ENCODE measurements around the gene APLP2. TPM values are rescaled to one million over a fixed set of nuclear protein-coding genes. Genes with fewer than 3 reads are reported as not detected.
"Not testable (repeated sequence)": the region's sequence is repeated elsewhere in the genome, so short reads cannot be mapped to it uniquely, and the experiment has no call there.

The APLP2 gene
- total RNA-seq = 298 TPM
- long read RNA-seq, transcript APLP2-201 (18 exons, 3,727 nt) = minor isoform, 7 of 178 reads
- long read RNA-seq, transcript APLP2-210 (16 exons, 2,530 nt) = major isoform, 34 of 178 reads
- long read RNA-seq, transcript APLP2-203 (17 exons, 3,270 nt) = minor isoform, 25 of 178 reads
- long read RNA-seq, partial matches to known transcripts = 97 of 178 reads
- long read RNA-seq, other reads (novel, unspliced or antisense) = 11 of 178 reads

DNA sequence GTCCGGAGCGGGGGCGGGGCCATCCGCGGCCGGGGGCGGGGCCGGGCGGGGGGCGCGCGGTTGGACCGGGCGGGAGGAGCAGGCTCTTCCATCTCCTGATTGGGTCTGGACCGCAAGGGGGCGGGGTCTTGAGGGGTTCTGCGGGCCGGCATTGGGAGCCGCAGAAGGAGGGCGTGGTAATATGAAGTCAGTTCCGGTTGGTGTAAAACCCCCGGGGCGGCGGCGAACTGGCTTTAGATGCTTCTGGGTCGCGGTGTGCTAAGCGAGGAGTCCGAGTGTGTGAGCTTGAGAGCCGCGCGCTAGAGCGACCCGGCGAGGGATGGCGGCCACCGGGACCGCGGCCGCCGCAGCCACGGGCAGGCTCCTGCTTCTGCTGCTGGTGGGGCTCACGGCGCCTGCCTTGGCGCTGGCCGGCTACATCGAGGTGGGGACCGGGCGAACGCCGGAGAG is at the start of gene APLP2:
TSS of gene APLP2 (plus strand) at position 236 of the 450 bp plus-strand sequence. CDS start at position 320, 84 bp downstream.
- peak; percentile 99 for DNase-seq (ENCODE audit: low spot score)

DNA sequence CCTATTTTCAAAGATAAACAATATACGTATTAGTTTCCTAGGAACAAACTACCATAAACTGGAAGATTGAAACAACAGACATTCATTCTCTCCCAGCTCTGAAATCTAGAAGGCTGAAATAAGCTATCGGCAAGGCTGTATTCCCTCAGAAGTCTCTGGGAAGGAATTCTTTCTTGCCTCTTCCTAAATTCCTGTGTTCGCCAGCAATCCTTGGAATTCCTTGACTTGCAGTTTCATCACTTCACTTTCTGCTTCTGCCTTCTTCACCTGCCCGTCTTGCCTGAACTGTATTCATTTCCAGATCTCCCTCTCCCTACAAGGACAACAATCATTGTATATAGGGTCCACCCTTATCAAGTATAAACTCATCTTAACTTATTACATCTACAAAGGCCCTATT is 49.4 kb upstream of the APLP2 start:
- DNase-seq (ENCODE audit: low spot score) = no peak

DNA sequence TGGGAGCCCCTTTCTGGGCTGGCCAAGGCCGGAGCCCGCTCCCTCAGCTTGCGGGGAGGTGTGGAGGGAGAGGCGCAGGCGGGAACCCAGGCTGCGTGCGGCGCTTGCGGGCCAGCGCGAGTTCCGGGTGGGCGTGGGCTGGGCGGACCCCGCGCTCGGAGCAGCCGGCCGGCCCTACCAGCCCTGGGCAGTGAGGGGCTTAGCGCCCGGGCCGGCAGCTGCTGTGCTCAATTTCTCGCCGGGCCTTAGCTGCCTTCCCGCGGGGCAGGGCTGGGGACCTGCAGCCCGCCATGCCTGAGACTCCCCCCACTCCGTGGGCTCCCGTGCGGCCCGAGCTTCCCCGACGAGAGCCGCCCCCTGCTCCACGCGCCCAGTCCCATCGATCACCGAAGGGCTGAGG is 48.1 kb upstream of the APLP2 start:
- not testable (repeated sequence) for DNase-seq (ENCODE audit: low spot score)

DNA sequence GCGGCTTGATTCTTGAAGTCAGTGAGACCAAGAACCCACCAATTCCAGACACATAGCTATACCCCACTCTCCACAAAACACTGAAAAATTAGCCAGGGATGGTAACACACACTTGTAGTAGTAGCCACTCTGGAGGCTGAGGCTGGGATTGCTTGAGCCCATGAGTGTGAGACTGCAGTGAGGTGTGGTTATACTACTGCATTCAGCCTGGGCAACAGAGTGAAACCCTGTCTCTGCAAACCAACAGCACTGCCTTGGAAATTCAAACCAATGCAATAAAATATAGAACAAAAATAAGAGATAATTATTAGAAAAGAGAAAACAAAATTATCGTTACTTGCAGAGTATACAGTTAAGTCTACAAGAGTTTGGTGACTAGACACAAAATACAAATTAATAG is 46.9 kb upstream of the APLP2 start:
- DNase-seq (ENCODE audit: low spot score) = no peak

DNA sequence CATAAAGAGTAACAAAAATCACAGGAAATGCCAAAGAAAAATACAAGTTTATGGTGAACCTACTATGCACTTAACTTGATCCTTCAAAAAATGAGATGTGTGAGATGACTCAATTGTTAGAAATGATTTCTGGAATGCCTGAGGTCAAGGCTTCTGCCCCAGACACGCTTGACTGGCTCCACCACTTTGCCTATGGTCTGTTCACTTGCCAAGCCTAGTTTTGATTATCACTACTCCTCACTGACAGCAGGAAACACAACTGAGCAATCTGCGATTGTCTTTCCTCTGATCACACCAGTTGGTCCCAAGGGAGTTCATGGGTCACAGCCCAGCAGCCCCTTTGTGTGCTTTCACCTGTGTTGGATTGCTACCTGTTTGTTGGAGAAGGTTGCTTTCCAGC is 46.5 kb upstream of the APLP2 start:
- no peak for DNase-seq (ENCODE audit: low spot score)

DNA sequence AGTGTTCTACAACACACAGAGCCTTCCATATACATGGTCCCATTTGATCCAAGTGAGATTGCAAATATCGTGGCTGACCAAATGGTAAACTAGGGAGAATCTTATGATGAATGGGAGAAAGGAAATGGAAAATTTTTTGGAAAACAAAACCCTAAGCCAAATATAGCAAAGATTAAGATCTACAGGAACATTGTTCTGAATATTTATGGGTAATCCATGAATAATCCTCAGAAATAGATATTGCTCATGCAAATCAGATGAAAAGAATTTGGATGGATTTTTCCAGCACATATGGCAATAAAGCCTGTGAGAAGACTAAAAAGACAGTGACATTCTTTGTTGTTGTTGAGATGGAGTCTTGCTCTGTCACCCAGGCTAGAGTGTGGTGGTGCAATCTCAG is 45.3 kb upstream of the APLP2 start:
- DNase-seq (ENCODE audit: low spot score) = no peak

DNA sequence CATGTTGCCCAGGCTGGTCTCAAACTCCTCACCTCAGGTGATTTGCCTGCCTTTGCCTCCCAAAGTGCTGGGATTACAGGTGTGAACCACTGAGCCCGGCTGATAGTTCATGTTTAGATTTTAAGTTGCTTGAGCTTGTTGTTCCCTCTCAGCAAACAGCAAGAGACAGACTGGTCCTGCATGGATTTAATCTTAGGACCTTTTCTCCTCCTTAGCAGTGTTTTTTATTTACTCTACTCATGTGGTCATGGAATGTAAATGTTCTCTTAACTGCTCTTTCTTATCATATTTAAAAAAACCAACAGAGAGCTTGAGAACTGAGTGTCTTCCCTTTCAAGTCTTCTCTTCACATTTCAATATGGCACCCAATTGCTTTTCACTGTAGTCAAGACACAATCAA is 44.3 kb upstream of the APLP2 start:
- no peak for DNase-seq (ENCODE audit: low spot score)

DNA sequence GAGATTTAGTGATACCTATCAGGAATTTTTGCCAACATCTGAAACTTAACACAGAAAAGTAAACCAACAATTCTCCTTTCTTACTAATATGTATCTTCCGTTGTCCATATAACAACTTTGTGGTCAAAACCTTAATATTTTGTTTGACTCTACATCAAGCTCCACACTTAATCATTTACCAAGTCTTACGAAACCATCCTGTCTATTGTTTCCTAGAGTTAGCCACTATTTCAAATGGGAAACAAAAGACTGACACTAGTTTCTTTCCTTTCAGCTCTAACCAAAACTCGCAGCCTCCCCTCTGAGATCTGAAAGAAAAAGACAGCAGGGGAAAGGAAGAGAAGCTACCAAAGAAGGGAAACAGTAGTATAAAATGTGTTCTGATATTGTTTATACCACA is 40.6 kb upstream of the APLP2 start:
- DNase-seq (ENCODE audit: low spot score) = no peak

DNA sequence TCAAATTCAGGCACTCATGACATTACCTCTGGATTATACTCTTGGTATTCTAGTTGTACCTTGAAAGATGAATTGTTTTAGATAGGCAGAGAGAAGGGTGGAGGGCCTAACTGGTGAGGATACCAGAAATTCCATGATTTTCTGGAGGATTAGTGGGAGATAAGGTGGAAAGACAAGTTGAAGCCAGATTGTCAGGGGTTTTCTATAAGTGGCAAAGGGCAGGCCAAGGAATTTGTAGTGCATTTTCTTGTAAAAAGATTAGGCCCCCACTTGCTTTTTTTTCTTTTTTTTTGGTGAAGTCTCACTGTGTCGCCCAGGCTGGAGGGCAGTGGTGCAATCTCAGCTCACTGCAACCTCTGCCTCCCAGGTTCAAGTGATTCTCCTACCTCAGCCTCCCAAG is 38.6 kb upstream of the APLP2 start:
- DNase-seq (ENCODE audit: low spot score) = no peak

DNA sequence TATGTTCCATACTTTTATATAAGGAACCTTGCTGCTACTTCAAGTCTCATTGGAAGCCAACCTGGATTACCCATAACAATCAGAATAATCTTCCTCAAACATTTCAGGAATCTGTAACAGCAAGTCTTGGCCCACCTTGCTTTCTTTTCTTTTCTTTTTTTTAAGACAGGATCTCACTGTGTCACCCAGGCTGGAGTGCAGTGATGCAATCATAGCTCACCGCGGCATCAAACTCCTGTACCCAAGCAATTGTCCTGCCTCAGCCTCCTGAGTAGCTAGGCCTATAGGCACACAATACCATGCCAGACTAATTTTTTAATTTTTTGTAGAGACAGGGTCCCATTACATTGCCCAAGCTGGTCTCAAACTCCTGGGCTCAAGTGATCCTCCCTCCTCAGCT is 37.7 kb upstream of the APLP2 start:
- DNase-seq (ENCODE audit: low spot score) = no peak

DNA sequence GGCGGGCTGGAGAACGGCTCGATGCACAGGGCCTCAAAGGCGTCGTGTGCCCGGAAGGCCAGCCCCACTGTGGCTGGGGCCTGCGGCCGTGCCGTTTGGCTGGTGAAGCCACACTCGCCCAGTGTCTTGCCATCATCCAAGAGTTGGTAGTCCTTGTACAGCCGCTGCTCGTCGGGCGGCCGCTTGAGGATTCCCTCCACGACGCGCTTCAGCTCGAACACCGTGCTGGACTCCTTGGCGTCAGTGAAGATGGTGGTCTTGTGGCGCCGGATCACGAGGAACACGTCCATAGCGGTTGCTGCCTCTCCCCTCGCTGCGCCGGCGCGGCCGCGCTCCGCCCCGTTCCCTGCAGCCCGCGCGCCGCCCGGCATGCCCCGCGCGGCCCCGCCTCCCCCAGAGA is 36.8 kb upstream of the APLP2 start:
- DNase-seq (ENCODE audit: low spot score) = no peak

DNA sequence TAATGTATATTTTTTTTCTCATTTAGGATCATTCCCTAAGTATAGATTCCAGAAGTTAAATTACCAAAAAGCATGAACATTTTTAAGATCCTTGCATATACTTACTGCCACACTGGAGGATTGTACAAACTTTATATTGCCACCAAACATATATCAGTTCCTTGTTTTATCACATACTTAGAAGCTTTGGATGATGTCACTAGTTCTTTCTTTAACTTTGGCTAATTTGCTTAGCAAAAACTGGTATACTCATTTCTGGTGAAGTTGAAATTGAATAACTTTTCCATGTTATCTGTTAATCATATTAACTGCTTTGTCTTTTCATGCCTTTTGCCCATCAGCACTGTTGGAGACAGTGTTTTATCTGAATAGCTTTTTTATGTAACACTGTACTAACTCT is 35.5 kb upstream of the APLP2 start:
- DNase-seq (ENCODE audit: low spot score) = no peak

DNA sequence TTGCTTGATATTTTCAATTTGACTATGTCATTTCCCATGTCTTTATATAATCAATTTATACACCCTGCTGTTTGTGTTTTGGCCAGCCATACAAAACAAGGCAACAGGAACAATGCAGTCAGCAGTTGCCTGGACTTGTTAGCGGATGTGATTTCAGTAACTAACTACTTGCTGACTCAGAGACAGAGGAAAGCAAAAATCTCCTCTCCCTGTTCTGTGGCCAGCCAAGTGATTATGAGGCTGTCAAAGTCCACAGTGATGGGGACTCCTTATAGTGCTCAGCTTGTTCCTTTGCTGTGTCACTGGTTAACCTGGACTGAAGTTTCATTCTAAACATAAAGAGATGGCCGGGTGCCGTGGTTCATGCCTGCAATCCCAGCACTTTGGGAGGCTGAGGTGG is 32.6 kb upstream of the APLP2 start:
- no peak for DNase-seq (ENCODE audit: low spot score)

DNA sequence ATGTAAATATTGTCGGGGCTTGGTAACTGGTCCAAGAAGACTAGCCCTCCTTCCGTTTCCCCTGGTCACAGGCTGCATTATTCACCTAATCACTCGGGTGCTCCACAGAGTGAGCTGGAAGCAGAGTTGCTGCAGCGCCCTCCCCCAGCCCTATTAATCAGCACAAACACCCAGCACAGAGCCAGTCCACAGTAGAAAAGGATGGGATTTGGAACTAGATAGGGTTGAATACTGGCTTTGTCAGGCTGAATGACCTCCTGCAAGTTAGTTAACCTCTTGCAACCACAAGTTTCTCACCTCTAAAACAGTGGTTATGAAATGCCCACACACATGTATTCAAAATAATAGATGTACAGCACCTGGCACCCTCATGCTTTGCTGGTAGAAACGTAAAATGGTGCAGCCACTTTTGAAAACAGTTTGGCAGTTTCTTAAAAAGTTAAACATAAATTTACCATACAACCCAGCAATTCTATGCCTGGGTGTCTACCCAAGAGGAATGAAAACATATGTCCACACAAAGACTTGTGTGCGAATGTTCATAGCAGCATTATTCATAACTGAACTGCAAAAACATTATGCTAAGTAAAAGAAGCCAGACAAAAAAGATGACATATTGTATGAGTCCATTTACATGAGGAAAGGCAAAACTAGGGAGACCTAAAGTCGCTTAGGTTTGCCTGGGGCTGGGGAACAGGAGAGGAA is 31.7 kb upstream of the APLP2 start:
- no peak for DNase-seq (ENCODE audit: low spot score)

DNA sequence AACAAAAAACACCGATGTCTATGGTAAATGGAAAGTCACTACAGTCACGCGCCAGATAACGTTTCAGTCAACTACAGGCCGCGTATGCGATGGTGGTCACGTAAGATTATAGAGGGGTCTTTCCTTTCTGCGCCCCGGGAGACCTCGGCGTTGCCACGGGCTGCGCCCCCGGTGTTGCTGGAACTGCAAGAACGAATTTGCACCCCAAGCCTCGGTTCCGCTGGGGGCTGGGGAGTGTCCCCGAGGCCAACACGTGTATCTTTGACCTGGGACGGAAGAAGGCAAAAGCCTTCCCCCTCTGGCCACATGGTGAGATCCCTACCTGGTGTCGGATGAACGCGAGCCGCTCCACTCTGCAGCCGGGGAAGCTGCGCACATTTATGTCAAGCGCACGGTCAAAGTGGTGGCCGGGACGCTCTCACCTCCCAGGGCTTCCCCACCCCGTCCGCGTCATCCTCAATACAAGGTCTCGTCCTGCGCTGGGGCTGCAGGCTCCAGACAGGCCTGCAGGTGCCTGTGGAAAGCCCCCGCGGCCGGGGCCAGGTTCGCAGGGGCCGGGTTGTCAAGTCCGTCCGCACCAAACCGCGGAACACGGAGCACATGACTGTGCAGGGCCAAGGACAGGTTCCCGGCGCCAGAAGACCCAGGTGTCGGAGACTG is 29.3 kb upstream of the APLP2 start:
- no peak for DNase-seq (ENCODE audit: low spot score)

DNA sequence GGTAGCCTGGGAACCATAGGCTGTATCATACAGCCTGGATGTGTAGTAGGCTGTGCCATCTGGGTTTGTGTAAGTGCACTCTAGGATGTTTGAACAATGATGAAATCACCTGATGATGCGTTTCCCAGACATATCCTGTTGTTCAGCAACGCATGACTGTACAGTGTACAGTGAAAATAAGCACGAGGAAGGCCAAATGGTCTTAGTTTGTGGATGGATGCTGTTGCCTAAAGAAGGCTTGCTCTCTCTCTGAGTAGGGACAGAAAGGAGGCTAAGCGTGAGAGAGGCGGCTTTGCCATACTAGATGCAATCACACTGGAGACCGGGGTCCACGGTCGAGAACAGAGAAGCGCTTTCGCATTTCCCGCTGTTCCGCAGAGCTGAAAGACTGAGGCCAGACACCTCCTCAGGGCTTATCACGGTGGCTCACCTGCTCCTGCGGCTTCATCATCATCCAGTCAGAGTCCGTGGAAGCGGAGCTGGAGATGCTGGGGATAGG is 27.6 kb upstream of the APLP2 start:
- no peak for DNase-seq (ENCODE audit: low spot score)

DNA sequence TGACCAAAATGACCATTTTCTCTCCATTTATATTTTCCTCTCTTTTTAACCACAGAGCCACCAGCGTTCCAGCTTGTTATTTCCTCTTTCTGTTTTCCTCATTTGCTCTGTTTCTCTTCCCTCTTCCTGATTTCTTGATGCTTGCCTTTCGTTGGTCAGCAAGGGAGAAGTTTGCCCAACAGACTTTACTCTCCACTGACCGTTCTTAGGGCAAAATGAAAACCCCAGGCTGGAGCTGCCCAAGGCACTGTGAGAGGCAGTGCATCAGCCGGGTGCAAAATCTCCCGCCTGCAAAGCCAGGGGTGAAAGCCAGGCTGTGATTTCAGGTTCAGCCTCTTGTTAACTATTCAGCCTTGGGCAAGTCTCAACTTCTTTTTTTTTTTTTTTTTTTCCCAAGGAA is 26.1 kb upstream of the APLP2 start:
- no peak for DNase-seq (ENCODE audit: low spot score)

DNA sequence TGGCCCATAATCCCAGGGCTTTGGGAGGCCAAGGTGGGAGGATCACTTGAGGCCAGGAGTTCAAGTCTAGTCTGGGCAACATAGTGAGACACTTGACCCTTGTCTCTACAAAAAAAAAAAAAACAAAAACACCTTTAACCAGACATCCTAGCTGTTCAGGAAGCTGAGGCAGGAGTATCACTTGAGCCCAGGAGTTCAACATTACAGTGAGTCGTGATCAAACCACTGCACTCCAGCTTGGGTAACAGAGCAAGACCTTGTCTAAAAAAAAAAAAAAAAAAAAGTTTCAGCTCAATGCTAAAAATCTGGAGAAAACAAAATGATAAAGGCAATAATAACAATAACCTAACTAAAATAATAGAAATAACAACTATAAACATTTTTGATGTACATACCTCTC is 22.6 kb upstream of the APLP2 start:
- DNase-seq (ENCODE audit: low spot score) = no peak

DNA sequence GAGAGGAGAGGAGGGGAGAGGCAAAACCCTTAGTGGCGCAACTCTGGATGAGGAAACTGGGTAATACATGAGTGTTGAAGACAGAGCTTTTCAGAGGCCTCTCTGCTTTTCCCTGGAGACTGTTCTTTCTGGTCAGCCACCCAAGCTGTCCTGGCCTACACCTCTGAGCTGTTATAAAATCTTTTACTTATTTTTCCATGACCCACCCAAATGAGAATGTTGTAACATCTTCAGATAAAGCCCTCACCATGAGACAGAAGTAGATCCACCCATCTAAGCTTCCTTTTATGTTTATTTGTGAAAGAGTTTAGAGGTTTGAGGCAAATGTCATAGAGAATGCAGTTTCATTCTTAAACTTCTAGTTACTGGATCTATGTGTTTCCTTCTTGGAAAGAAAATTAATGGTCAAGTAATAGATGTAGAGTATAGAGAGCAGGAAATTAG is 20.3 kb upstream of the APLP2 start:
- no peak for DNase-seq (ENCODE audit: low spot score)

DNA sequence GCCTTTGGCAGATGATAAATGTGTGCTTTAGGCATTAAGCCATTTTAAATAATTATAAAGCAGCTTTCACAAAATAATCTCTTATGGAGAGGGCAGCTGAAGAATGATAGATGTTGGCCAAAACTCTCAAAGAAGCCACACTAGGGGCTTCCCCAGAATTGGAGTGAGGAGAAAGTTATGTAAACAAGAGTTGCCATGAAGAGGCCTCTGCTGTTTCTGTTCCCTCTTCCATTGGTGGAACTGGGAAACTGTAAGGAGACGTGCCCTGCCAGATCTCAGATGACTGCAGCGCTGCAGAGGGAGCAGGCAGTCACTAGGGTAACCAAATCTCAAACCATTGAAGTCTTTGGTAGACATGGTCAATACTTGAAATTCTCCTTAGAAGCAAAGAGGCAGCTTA is 19.4 kb upstream of the APLP2 start:
- no peak for DNase-seq (ENCODE audit: low spot score)

DNA sequence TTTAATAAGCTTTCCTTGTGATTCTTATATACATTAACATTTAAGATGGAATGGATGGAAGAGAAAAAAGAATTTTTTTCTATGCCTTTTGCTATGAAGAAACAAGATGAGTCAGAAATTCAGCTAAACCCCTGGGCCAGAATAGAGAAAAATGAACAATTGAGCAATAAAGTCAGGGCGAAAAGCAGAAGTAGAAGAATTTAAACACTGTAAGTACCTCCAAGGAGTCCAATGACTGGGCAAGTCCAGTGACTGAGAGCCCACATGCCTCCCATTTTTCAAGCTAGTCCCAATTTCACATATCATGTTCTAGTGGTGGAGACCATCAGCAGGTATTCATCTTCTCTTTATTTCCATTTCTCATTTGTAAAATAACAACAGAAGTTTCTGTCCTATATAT is 18.6 kb upstream of the APLP2 start:
- DNase-seq (ENCODE audit: low spot score) = no peak

DNA sequence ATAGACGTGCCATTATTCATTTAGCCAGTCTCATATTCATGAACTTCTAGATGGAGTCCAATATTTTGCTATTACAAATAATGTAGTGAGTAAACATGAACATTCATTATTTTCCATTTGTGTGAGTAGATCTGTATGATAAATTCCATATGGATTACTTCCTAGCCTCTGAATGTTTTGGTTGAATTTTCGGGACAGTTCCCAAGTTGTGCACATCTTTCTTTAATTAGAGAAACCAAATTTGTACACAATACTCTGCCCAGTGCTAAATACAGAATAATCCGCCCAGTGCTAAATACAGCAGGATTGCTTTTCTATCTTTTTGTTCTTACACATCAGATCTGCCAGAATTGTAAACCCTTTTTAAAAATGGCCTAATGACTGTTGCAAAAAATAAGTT is 17.1 kb upstream of the APLP2 start:
- no peak for DNase-seq (ENCODE audit: low spot score)
